ENCODE results near the gene GGPS1.
"Not testable (repeated sequence)": the region's sequence is repeated elsewhere in the genome, so short reads cannot be mapped to it uniquely, and the experiment has no call there.

Gene GGPS1

DNA sequence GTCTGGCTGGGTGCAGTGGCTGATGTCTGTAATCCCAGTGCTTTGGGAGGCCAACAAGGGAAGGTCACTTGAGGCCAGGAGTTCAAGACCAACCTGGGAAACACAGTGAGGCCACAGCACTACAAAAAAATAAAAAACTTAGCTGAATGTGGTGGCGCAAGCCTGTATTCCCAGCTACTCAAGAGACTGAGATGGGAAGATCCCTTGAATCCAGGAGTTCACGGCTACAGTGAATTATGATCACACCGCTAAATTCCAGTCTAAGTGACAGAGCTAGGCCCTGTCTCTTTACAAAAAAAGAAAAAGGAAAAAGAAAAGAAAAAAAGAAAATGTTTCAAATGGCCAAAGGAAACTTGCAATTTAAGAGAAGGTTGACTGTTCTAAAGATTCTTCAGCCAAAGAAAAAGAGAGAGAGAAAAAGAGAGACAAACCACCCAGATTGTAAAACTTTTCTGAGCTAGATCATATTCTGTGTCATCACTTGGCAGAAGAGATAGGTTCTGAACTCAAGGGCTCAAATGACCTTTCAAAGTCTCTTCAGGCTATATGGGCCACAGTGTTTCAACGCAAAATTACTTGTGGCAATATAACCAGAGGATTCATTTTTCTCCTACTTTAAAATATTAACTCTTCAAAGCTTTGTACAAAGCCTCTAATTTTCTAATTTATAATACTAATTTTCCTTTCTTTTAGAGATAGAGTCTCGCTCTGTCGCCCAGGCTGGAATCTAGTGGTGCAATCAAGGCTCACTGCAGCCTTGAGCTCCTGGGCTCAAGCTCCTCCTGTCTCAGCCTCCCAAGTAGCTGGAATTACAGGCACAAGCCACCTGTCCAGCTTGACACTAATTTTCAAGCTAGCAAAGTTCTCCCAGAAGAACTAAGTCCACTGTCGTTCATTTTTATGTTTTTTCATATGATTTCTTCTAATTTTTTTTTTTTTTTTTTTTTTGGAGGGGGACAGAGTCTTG is 20.9 kb upstream of the GGPS1 start:
- no peak for DNase-seq

- DNase-seq, result not testable (repeated sequence)
Measured at GRCh38 chr1:235309206-235309605, 19.2 kb upstream of the GGPS1 start.

- no peak for DNase-seq
Measured at GRCh38 chr1:235313262-235313661, 15.1 kb upstream of the GGPS1 start.

DNA sequence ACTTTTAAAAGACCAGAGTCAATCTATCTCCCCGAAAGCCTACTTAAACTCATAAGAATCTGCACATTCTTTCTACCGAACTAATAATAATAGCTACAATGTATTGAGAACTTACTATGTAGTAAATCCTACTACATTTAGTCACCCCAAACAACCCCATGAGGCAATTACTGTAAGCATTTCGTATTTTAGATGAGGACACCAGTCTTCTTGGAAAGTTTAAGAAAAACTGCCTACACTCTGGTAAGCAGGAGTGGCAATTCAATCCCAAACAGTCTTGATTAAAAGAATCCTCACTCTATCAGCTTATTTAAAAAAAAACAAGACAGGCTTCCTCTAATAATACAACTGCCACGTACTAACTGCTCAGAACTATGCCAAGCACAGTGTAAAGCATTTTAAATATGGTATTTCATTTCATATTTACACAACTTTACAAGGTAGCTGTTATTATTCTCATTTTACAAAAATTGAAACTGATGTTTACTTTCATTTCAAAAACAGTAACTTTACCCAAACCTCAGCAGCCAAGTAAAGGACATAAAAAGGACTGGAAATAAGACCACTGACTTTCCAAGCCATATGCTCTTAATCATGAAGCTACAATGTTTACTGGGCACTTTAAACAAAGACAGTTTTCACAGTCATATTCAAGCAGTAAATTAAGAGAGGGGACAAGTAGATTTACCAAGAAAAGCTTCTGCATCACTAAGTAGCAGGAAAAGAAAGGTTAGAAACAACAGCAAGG is 14.3 kb upstream of the GGPS1 start:
- DNase-seq, result no peak

- no peak for DNase-seq
Measured at GRCh38 chr1:235315173-235315572, 13.2 kb upstream of the GGPS1 start.

- no peak for DNase-seq
Measured at GRCh38 chr1:235315735-235316134, 12.6 kb upstream of the GGPS1 start.

DNA sequence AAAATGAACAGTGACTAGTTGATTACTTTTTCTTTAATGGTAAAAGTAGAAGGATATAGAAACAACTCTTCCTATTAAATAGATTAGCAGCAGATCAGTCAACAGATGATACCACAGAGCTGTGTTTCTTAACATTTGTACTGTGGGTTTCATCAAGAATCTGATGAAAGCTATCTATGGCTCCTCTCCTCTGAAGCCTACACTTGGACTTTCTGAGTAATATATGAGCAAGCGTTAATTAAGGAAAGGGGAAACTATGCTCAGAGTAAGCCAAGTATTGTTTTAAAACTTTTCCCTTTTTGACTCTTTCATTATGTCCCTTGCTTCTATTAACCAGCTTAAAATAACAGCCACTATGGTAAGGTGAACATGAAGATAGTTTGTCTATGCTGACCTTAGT is 11.2 kb upstream of the GGPS1 start:
- DNase-seq, result no peak

- no peak for DNase-seq
Measured at GRCh38 chr1:235319255-235319654, 9.1 kb upstream of the GGPS1 start.

GRCh38 chr1:235320521-235321179 is 7.7 kb upstream of the GGPS1 start:
- no peak for DNase-seq

GRCh38 chr1:235324296-235324695 is 4.1 kb upstream of the GGPS1 start:
- DNase-seq, result no peak

GRCh38 chr1:235325139-235325538 is 3.2 kb upstream of the GGPS1 start:
- no peak for DNase-seq

- DNase-seq, result no peak
Measured at GRCh38 chr1:235325854-235326253, 2.5 kb upstream of the GGPS1 start.

- DNase-seq, result no peak
Measured at GRCh38 chr1:235326719-235327558, 1.4 kb upstream of the GGPS1 start.

- no peak for DNase-seq
Measured at GRCh38 chr1:235327559-235328270, 655 bp upstream of the GGPS1 start, which contains the start of gene ARID4B. Gene ARID4B (minus strand): TSS chr1:235328179. CDS start chr1:235326919, 1,260 bp downstream.

GRCh38 chr1:235329139-235329902 is 951 bp downstream of the GGPS1 start:
- no peak for DNase-seq

GRCh38 chr1:235330918-235331285 is 2.5 kb downstream of the GGPS1 start:
- DNase-seq, result no peak

GRCh38 chr1:235331401-235331800 is 3.0 kb downstream of the GGPS1 start:
- DNase-seq, result no peak

- DNase-seq, result no peak
Measured at GRCh38 chr1:235336903-235337302, 8.5 kb downstream of the GGPS1 start.

GRCh38 chr1:235339746-235340145 is 11.4 kb downstream of the GGPS1 start:
- no peak for DNase-seq

- DNase-seq, result no peak
Measured at GRCh38 chr1:235341334-235341733, 13.0 kb downstream of the GGPS1 start.

GRCh38 chr1:235342039-235342438 is 13.7 kb downstream of the GGPS1 start:
- DNase-seq, result no peak

Measured in T1000 (cell line).